GM12878 (cell line): ENCODE results near the gene FOXD1. TPM values are rescaled to one million over a fixed set of nuclear protein-coding genes. Genes with fewer than 3 reads are reported as not detected.

Source experiments
- ATAC-seq: fragments of 200-7000 bp; cut with Tn5 transposase; 3 replicates; pipeline ENCODE4 v1.9.1; 2020; ENCODE audit warnings: mild to moderate bottlenecking, moderate library complexity
- BruUV-seq: library from RNA; stranded (reverse); fragments of 400-500 nt; replicated peaks from 2 replicates; lab custom pipeline; 2021; lab: Mats Ljungman, UMichigan
- CTCF ChIA-PET: fragments of 300-600 bp; sonication (Branson Sonifier 250); formaldehyde crosslinking; extraction: SDS; loops from one replicate; lab custom pipeline; 2021; ENCODE audit warnings: inconsistent platforms; lab: Yijun Ruan, JAX
- POLR2A ChIA-PET: fragments of 350-600 bp; formaldehyde crosslinking; extraction: SDS; loops from one replicate; lab custom pipeline; 2021; ENCODE audit warnings: inconsistent platforms; lab: Charles Lee
- RAD21 ChIA-PET: fragments of 300-600 bp; sonication (Branson Sonifier 250); formaldehyde crosslinking; loops from one replicate; lab custom pipeline; 2023; ENCODE audit warnings: antibody characterized with exemption; ENCODE audit not compliant: unreplicated experiment; lab: Charles Lee
- SMC1A ChIA-PET: fragments of 300-600 bp; sonication (Branson Sonifier 250); formaldehyde crosslinking; loops from one replicate; lab custom pipeline; 2023; ENCODE audit not compliant: unreplicated experiment, uncharacterized antibody; lab: Charles Lee
- DNase-seq: peaks from one replicate; pipeline ENCODE4 v3.0.0-alpha.2; 2011; ENCODE audit warnings: low read depth, low spot score
- FAIRE-seq: peaks from 3 replicates; lab custom pipeline; 2011; peaks lifted over from hg19 to GRCh38; lab: Jason Lieb, UNC
- H2AFZ ChIP-seq: 2 replicates; pipeline ENCODE4 v1.6.0; 2011; ENCODE audit warnings: low read depth, low read length, control low read depth; ENCODE audit not compliant: control insufficient read depth
- H3K27ac ChIP-seq: 2 replicates; pipeline ENCODE4 v1.5.1; 2011; ENCODE audit warnings: control low read depth; ENCODE audit not compliant: control insufficient read depth, insufficient read depth
- H3K27me3 ChIP-seq, 2 experiments: replicated peaks in 1 of 2; 2 replicates each; pipeline versions ENCODE4 v1.6.0 to v1.6.1; 2011; ENCODE audit warnings: low read length in 1 of 2; ENCODE audit not compliant: control insufficient read depth in 2 of 2, insufficient read depth in 2 of 2
- H3K36me3 ChIP-seq, 2 experiments: 2 replicates each; pipeline ENCODE4 v1.5.1; 2011; ENCODE audit warnings: low read length in 1 of 2; ENCODE audit not compliant: control insufficient read depth in 2 of 2, insufficient read depth in 2 of 2
- H3K4me1 ChIP-seq: 2 replicates; pipeline ENCODE4 v1.6.1; 2011; ENCODE audit warnings: mild to moderate bottlenecking, low read length, moderate library complexity, mixed read lengths; ENCODE audit not compliant: control insufficient read depth, insufficient read depth
- H3K4me2 ChIP-seq: 2 replicates; pipeline ENCODE4 v1.6.0; 2011; ENCODE audit warnings: control low read depth; ENCODE audit not compliant: control insufficient read depth, insufficient read depth
- H3K4me3 ChIP-seq: fragments of 200-600 bp; sonication (generic); 2 replicates; pipeline ENCODE4 v1.5.1; 2016
- H3K79me2 ChIP-seq: 2 replicates; pipeline ENCODE4 v1.6.0; 2011; ENCODE audit warnings: low read length; ENCODE audit not compliant: control insufficient read depth, insufficient read depth
- H3K9ac ChIP-seq: 2 replicates; pipeline ENCODE4 v1.8.0; 2011; ENCODE audit warnings: low read length, control low read depth, mixed read lengths; ENCODE audit not compliant: control insufficient read depth, insufficient read depth
- H3K9me3 ChIP-seq: replicated peaks from 3 replicates; pipeline ENCODE4 v1.5.1; 2011; ENCODE audit warnings: mild to moderate bottlenecking, low read length; ENCODE audit not compliant: control insufficient read depth, insufficient read depth
- H4K20me1 ChIP-seq: 2 replicates; pipeline ENCODE4 v1.6.0; 2011; ENCODE audit not compliant: control insufficient read depth, insufficient read depth
- BCL11A ChIP-seq: IDR thresholded peaks from 2 replicates; pipeline ENCODE4 v1.6.1; 2011; ENCODE audit warnings: low read depth, low read length
- CBFB ChIP-seq: IDR thresholded peaks from 2 replicates; pipeline ENCODE4 v1.6.1; 2016; ENCODE audit warnings: antibody characterized with exemption, low read depth
- CTCF ChIP-seq, 3 experiments: IDR thresholded peaks in 2 of 3; conservative IDR thresholded peaks in 1 of 3; 2 replicates each; pipeline ENCODE4 v1.5.1; 2011; ENCODE audit warnings: low read depth in 3 of 3, low read length in 3 of 3, mild to moderate bottlenecking in 3 of 3, control low read depth in 2 of 3, moderate library complexity in 2 of 3, inconsistent platforms in 1 of 3, mixed read lengths in 1 of 3; ENCODE audit not compliant: control insufficient read depth in 2 of 3, insufficient read depth in 1 of 3; ENCODE audit errors: extremely low read depth in 1 of 3
- DPF2 ChIP-seq: fragments of 450-650 bp; IDR thresholded peaks from 2 replicates; pipeline ENCODE4 v1.6.1; 2017; ENCODE audit warnings: mild to moderate bottlenecking
- E2F4 ChIP-seq: IDR thresholded peaks from 2 replicates; pipeline ENCODE4 v1.6.1; 2012; ENCODE audit warnings: low read depth, low read length, improper control_type of control experiment
- EP300 ChIP-seq, 2 experiments: fragments of 150-350 bp in 1 of 2; IDR thresholded peaks; 2 replicates each; pipeline ENCODE4 v1.6.1; 2011 to 2012; ENCODE audit warnings: low read depth in 2 of 2, low read length in 2 of 2, borderline replicate concordance in 1 of 2, improper control_type of control experiment in 1 of 2, inconsistent platforms in 1 of 2; ENCODE audit not compliant: control insufficient read depth in 1 of 2
- IRF3 ChIP-seq: fragments of 450-650 bp; IDR thresholded peaks from 2 replicates; pipeline ENCODE4 v1.6.1; 2014; ENCODE audit warnings: mild to moderate bottlenecking
- MXI1 ChIP-seq: fragments of 150-350 bp; IDR thresholded peaks from 2 replicates; pipeline ENCODE4 v1.6.1; 2011; ENCODE audit warnings: low read depth, mild to moderate bottlenecking, inconsistent platforms, low read length, improper control_type of control experiment
- NBN ChIP-seq: fragments of 450-650 bp; IDR thresholded peaks from 2 replicates; pipeline ENCODE4 v1.6.1; 2016
- NFIC ChIP-seq: IDR thresholded peaks from 2 replicates; pipeline ENCODE4 v1.6.1; 2012; ENCODE audit warnings: low read depth, mild to moderate bottlenecking, inconsistent platforms, low read length, moderate library complexity
- NR2C2 ChIP-seq: IDR thresholded peaks from 2 replicates; pipeline ENCODE4 v1.6.1; 2011; ENCODE audit warnings: borderline replicate concordance, low read depth; ENCODE audit not compliant: control insufficient read depth, insufficient read length
- NR2F1 ChIP-seq: fragments of 450-650 bp; conservative IDR thresholded peaks from 2 replicates; pipeline ENCODE4 v1.6.1; 2017; ENCODE audit warnings: mild to moderate bottlenecking
- PAX8 ChIP-seq: fragments of 450-650 bp; IDR thresholded peaks from 2 replicates; pipeline ENCODE4 v1.6.1; 2017; ENCODE audit warnings: mild to moderate bottlenecking, moderate library complexity
- PML ChIP-seq: IDR thresholded peaks from 2 replicates; pipeline ENCODE4 v1.6.1; 2012; ENCODE audit warnings: low read length, inconsistent platforms
- RAD21 ChIP-seq: IDR thresholded peaks from 2 replicates; pipeline ENCODE4 v1.6.1; 2011; ENCODE audit warnings: mild to moderate bottlenecking, low read depth, low read length, moderate library complexity; ENCODE audit not compliant: insufficient read depth
- SMARCA5 ChIP-seq: fragments of 450-650 bp; IDR thresholded peaks from 2 replicates; pipeline ENCODE4 v1.6.1; 2017; ENCODE audit warnings: mild to moderate bottlenecking
- TCF7 ChIP-seq: IDR thresholded peaks from 2 replicates; pipeline ENCODE4 v1.6.1; 2014; ENCODE audit warnings: antibody characterized with exemption, borderline replicate concordance
- ZNF274 ChIP-seq: IDR thresholded peaks from one replicate; pipeline ENCODE4 v1.8.0; 2011; ENCODE audit not compliant: insufficient read length, insufficient read depth
- in situ Hi-C: fragments of 300-500 bp; cut with MboI; formaldehyde crosslinking; loops from 9 replicates; pipeline ENCODE4 v1.14.3; 2018; ENCODE audit warnings: mixed read lengths
- intact Hi-C: fragments of 100-400 bp; cut with micrococcal nuclease; formaldehyde crosslinking; loops from one replicate; pipeline ENCODE4 v1.14.2; 2022; ENCODE audit not compliant: unreplicated experiment
- polyA plus RNA-seq, 11 experiments: library from polyadenylated mRNA; depleted of rRNA in 4 of 11; unstranded in 6 of 11; stranded (reverse) in 5 of 11; fragments of >200 nt; fragmentation: Nextera tagmentation in 4 of 11; fragmentation: Illumina TruSeq in 1 of 11; extraction: Ambion mirVana in 4 of 11; extraction: Trizol in 1 of 11; gene quantifications; 1 replicate in 1 of 11; 2 replicates in 10 of 11; pipeline versions ENCODE4 v1.2.1 to v1.2.3, GENCODE V29; 2011 to 2016; ENCODE audit warnings: inconsistent platforms in 2 of 11, missing spikeins in 2 of 11, low read depth in 1 of 11
- total RNA-seq, 4 experiments: library from RNA; depleted of rRNA in 3 of 4; stranded (reverse); fragments of >200 nt in 3 of 4; fragmentation: Illumina TruSeq in 1 of 4; extraction: Trizol in 1 of 4; gene quantifications; 2 replicates each; pipeline versions ENCODE4 v1.2.1 to v1.2.3, GENCODE V29; 2013 to 2021
- TF ChIP-seq, protein P1 (sequence below): fragments of 450-650 bp; IDR thresholded peaks from 2 replicates; pipeline ENCODE4 v1.6.1; 2016; ENCODE audit warnings: mild to moderate bottlenecking
- TF ChIP-seq, protein P2 (sequence below): fragments of 450-650 bp; IDR thresholded peaks from 2 replicates; pipeline ENCODE4 v1.6.1; 2016; ENCODE audit warnings: mild to moderate bottlenecking

Gene FOXD1
- total and polyA plus RNA-seq, 10 of the 15 experiments (the other 5 are each of a cell fraction or from before 2014, with no cell fraction given), result not detected

GRCh38 chr5:73399775-73400174 lies 48.8 kb downstream of the FOXD1 start:
- H3K27ac ChIP-seq, result no peak overlapping the region
- intact Hi-C loops (no loop called here), in situ Hi-C loops (no loop called here)
- no peak for DNase-seq
- ChIA-PET SMC1A (interaction anchor here (0.8 to 1.5 kb wide), 3 partner anchors 12 to 88 kb away, joined by 3 to 5 read pairs (median 3); no protein-coding TSS in a partner anchor), CTCF (no interaction called here), POLR2A (no interaction called here), RAD21 (no interaction called here)
- ATAC-seq, result no peak
- H3K36me3 ChIP-seq, result no peaks in the 10 kb centered on the region
- H3K9me3 ChIP-seq, result no peaks in the 10 kb centered on the region
- H3K27me3 ChIP-seq, result no peaks in the 10 kb centered on the region; a peak in 2 of 4 replicates
- H2AFZ ChIP-seq, result no peak overlapping the region
- TF ChIP-seq BCL11A (no peak), CTCF (IDR thresholded peaks at IDR 0.05 in 2 of 3, conservative IDR thresholded peaks at IDR 0.05 in 1 of 3; ENCODE audit: control insufficient read depth in 2 of 3, extremely low read depth in 1 of 3, insufficient read depth in 1 of 3, low read depth in 3 of 3, low read length in 3 of 3) (no peak), NBN (no peak), MXI1 (no peak), NFIC (no peak), RAD21 (no peak), EP300 (IDR thresholded peaks at IDR 0.05; ENCODE audit: borderline replicate concordance in 1 of 2, control insufficient read depth in 1 of 2, low read depth in 2 of 2, low read length in 2 of 2) (no peak), PML (no peak), PAX8 (no peak), E2F4 (no peak), ZNF274 (no peak), NR2C2 (no peak), IRF3 (no peak), TCF7 (no peak), SMARCA5 (no peak), CBFB (no peak), NR2F1 (no peak), DPF2 (no peak)
- TF ChIP-seq, protein P1, sequence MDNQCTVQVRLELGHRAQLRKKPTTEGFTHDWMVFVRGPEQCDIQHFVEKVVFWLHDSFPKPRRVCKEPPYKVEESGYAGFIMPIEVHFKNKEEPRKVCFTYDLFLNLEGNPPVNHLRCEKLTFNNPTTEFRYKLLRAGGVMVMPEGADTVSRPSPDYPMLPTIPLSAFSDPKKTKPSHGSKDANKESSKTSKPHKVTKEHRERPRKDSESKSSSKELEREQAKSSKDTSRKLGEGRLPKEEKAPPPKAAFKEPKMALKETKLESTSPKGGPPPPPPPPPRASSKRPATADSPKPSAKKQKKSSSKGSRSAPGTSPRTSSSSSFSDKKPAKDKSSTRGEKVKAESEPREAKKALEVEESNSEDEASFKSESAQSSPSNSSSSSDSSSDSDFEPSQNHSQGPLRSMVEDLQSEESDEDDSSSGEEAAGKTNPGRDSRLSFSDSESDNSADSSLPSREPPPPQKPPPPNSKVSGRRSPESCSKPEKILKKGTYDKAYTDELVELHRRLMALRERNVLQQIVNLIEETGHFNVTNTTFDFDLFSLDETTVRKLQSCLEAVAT, result no peak
- TF ChIP-seq, protein P2, sequence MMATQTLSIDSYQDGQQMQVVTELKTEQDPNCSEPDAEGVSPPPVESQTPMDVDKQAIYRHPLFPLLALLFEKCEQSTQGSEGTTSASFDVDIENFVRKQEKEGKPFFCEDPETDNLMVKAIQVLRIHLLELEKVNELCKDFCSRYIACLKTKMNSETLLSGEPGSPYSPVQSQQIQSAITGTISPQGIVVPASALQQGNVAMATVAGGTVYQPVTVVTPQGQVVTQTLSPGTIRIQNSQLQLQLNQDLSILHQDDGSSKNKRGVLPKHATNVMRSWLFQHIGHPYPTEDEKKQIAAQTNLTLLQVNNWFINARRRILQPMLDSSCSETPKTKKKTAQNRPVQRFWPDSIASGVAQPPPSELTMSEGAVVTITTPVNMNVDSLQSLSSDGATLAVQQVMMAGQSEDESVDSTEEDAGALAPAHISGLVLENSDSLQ, result no peak
- no peaks in the 10 kb centered on the region for H4K20me1 ChIP-seq
- H3K9ac ChIP-seq, result no peak overlapping the region
- H3K4me1 ChIP-seq, result no peaks in the 10 kb centered on the region
- no peak for FAIRE-seq
- no TSS peak for BruUV-seq
- no peak overlapping the region for H3K4me2 ChIP-seq
- no peak overlapping the region for H3K4me3 ChIP-seq
- H3K79me2 ChIP-seq, result no peaks in the 10 kb centered on the region
